ENCODE results near the gene LCA5. TPM values are rescaled to one million over a fixed set of nuclear protein-coding genes. Genes with fewer than 3 reads are reported as not detected.

The LCA5 gene
- total and polyA plus RNA-seq, 2 experiments from 2014 or later: 2.4 to 5.6 TPM

GRCh38 chr6:79551401-79551800, 14.2 kb upstream of the LCA5 start:
- H3K4me3 ChIP-seq: no peak overlapping the region
- DNase-seq (ENCODE audit: low spot score): no peak
- no peak overlapping the region for H3K4me2 ChIP-seq
- H4K20me1 ChIP-seq (ENCODE audit: insufficient read depth, poor library complexity, severe bottlenecking): no peaks in the 10 kb centered on the region
- no peak overlapping the region for H2AFZ ChIP-seq
- TF ChIP-seq EZH2phosphoT487 (IDR thresholded peaks at IDR 0.05; ENCODE audit: low read depth, severe bottlenecking, unreplicated experiment) (no peak), EZH2 (IDR thresholded peaks at IDR 0.05; ENCODE audit: borderline replicate concordance) (no peak), CTCF (IDR thresholded peaks at IDR 0.05; ENCODE audit: poor library complexity) (no peak)
- WGBS (ENCODE audit: low lambda C conversion rate, missing lambda C conversion rate): 69% methylated on average over 2 of the region's 2 CpGs
- H3K79me2 ChIP-seq: no peaks in the 10 kb centered on the region
- no peaks in the 10 kb centered on the region for H3K9me3 ChIP-seq (ENCODE audit: low read depth)
- no peaks in the 10 kb centered on the region for H3K27me3 ChIP-seq
- H3K36me3 ChIP-seq (replicated peaks; ENCODE audit: insufficient read depth, low read depth): no peaks in the 10 kb centered on the region
- H3K9me2 ChIP-seq (replicated peaks; ENCODE audit: insufficient read depth): no peaks in the 10 kb centered on the region
- no peak overlapping the region for H3K27ac ChIP-seq
- H3K4me1 ChIP-seq (ENCODE audit: insufficient read depth): no peaks in the 10 kb centered on the region

- TF ChIP-seq EZH2phosphoT487 (IDR thresholded peaks at IDR 0.05; ENCODE audit: low read depth, severe bottlenecking, unreplicated experiment) (no peak), CTCF (IDR thresholded peaks at IDR 0.05; ENCODE audit: poor library complexity) (no peak), EZH2 (IDR thresholded peaks at IDR 0.05; ENCODE audit: borderline replicate concordance) (no peak)
- Histone ChIP-seq H4K20me1 (ENCODE audit: insufficient read depth, poor library complexity, severe bottlenecking) (no peaks in the 10 kb centered on the region), H3K4me2 (no peak overlapping the region), H3K4me3 (no peak overlapping the region), H3K4me1 (ENCODE audit: insufficient read depth) (peaks cover 8% of the 10 kb centered on the region), H3K9me2 (replicated peaks; ENCODE audit: insufficient read depth) (no peaks in the 10 kb centered on the region), H3K79me2 (no peaks in the 10 kb centered on the region), H3K27ac (no peak overlapping the region), H3K27me3 (no peaks in the 10 kb centered on the region), H3K9me3 (ENCODE audit: low read depth) (no peaks in the 10 kb centered on the region), H2AFZ (no peak overlapping the region), H3K36me3 (replicated peaks; ENCODE audit: insufficient read depth, low read depth) (no peaks in the 10 kb centered on the region)
- no peak for DNase-seq (ENCODE audit: low spot score)
- 98% methylated on average over 5 of the region's 5 CpGs for WGBS (ENCODE audit: low lambda C conversion rate, missing lambda C conversion rate)
Observed at GRCh38 chr6:79548304-79548703, 11.1 kb upstream of the LCA5 start.

GRCh38 chr6:79546186-79546585, 9.0 kb upstream of the LCA5 start:
- Histone ChIP-seq H3K4me2 (no peak overlapping the region), H3K4me1 (ENCODE audit: insufficient read depth) (peaks cover 8% of the 10 kb centered on the region), H2AFZ (no peak overlapping the region), H3K9me3 (ENCODE audit: low read depth) (no peaks in the 10 kb centered on the region), H4K20me1 (ENCODE audit: insufficient read depth, poor library complexity, severe bottlenecking) (no peaks in the 10 kb centered on the region), H3K27me3 (no peaks in the 10 kb centered on the region), H3K36me3 (replicated peaks; ENCODE audit: insufficient read depth, low read depth) (no peaks in the 10 kb centered on the region), H3K79me2 (no peaks in the 10 kb centered on the region), H3K4me3 (no peak overlapping the region), H3K27ac (no peak overlapping the region), H3K9me2 (replicated peaks; ENCODE audit: insufficient read depth) (no peaks in the 10 kb centered on the region)
- 84% methylated on average over 3 of the region's 3 CpGs for WGBS (ENCODE audit: low lambda C conversion rate, missing lambda C conversion rate)
- DNase-seq (ENCODE audit: low spot score): no peak
- TF ChIP-seq EZH2phosphoT487 (IDR thresholded peaks at IDR 0.05; ENCODE audit: low read depth, severe bottlenecking, unreplicated experiment) (no peak), CTCF (IDR thresholded peaks at IDR 0.05; ENCODE audit: poor library complexity) (no peak), EZH2 (IDR thresholded peaks at IDR 0.05; ENCODE audit: borderline replicate concordance) (no peak)
